HG03039 (cell line): Measurements from ENCODE around the gene MRGPRD.

Source experiments
- ATAC-seq: cut with Tn5 transposase; IDR thresholded peaks from one replicate; pipeline ENCODE4 v1.9.1; 2021; ENCODE audit warnings: mild to moderate bottlenecking, moderate library complexity; ENCODE audit not compliant: unreplicated experiment

Gene MRGPRD

DNA sequence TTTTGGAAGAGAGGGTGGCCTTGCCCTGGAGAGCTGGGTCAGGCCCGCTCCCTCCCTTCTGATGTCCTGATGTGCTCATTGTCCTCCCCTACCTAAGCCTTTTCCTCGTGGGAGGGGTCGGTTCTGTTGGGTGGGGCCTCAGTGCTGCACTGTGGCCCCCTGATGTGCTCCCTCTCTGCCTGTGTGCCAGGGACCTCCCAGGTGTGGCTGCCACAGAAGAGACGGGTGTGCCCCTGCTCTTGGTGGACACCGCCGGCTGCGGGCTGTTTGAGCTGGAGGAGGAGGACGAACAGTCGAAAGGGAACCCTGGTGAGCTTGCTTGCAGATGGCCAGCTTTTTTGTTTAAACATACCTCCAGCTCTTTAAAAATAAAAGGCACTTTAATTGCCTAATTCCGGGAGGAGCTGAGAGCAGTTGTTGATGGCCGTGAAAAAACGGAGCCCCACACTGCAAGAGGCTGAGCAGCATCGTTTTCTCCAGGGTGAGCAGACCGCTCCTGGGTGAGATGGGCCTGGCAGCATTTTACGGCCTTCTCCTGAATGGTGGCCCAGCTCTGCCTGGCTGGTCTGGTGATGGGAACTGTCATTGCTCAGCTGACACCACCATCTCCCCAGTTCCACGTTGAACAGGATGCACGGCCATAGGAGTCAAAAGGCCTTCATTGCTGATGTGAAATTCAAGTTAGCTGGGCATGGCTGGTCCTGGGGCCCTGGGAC lies 47.0 kb downstream of the MRGPRD start:
- no peak for ATAC-seq

GRCh38 chr11:68932933-68933577 lies 47.7 kb downstream of the MRGPRD start:
- no peak for ATAC-seq

GRCh38 chr11:68932358-68932757 lies 48.4 kb downstream of the MRGPRD start:
- no peak for ATAC-seq

- no peak for ATAC-seq
These were observed 48.9 kb downstream of the MRGPRD start for GRCh38 chr11:68931911-68932310.

DNA sequence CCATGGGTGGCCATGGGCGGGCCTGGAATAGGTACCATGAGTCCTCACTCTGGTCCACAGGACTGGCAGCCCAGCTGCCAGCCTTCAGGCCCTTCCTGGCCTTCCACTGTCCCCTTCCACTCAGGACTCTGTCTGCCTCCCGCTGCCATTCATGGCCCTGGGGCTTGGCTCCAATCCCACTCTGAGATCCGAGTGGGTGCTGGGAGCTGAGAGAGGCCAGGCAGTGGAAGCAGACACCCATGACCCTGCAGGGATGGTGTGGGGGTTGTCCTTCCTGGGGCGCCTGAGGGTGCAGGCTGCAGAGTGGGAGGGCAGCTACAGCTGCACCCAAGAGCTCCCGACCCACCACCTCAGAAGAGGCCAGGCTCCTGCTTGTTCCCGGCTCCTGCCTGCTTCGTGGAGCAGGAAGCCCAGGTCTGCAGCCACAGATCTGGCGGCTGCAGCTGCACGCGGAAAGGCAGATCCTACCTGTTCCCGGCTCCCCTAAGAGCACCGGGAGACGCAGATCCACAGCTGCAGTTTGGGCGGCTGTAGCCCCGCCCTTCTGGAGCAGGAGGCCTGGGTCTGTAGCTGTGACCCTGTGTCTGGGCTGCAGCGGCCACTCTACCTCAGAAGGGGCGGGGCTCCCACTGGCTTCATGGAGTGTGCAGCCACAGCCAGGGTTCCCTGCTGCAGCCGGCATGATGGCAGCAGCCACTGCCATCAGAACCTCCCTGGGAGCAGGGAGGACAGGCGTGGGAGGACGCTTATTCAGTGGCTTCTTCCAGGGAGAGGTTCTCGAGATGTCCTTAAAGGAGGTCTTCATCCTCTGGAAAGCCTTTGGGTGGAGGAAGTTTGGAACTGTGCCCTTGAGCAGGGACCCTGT lies 49.6 kb downstream of the MRGPRD start:
- ATAC-seq: no peak
